H54 (cell line): ENCODE results near the gene CHST7.

Experiments used
- DNase-seq: peaks from one replicate; pipeline ENCODE4 v3.0.0; 2011; ENCODE audit warnings: low spot score, mixed read lengths; ENCODE audit not compliant: insufficient read length
- FAIRE-seq: peaks from 3 replicates; lab custom pipeline; 2011; peaks lifted over from hg19 to GRCh38; lab: Jason Lieb, UNC
- POLR2A ChIP-seq: IDR thresholded peaks from 2 replicates; pipeline ENCODE4 v1.6.1; 2011; ENCODE audit warnings: low read depth, mild to moderate bottlenecking, low read length

The CHST7 gene

GRCh38 chrX:46582325-46582724 lies 8.8 kb downstream of the CHST7 start:
- TF ChIP-seq POLR2A, result no peak
- FAIRE-seq (no peak), DNase-seq (no peak)

- DNase-seq, result no peak
- no peak for TF ChIP-seq POLR2A
- FAIRE-seq, result no peak
These were observed 9.4 kb downstream of the CHST7 start for GRCh38 chrX:46582966-46583365.

GRCh38 chrX:46584736-46585135 lies 11.2 kb downstream of the CHST7 start:
- FAIRE-seq (no peak), DNase-seq (no peak)
- TF ChIP-seq POLR2A, result no peak

- no peak for TF ChIP-seq POLR2A
- DNase-seq, result no peak
- no peak for FAIRE-seq
These were observed 13.6 kb downstream of the CHST7 start for GRCh38 chrX:46587158-46587557.

GRCh38 chrX:46587753-46588171 lies 14.2 kb downstream of the CHST7 start:
- DNase-seq, result no peak
- no peak for TF ChIP-seq POLR2A
- FAIRE-seq, result no peak

- DNase-seq, result no peak
- TF ChIP-seq POLR2A, result no peak
- no peak for FAIRE-seq
These were observed 14.7 kb downstream of the CHST7 start for GRCh38 chrX:46588263-46588662.

- DNase-seq (no peak), FAIRE-seq (no peak)
These were observed 16.6 kb downstream of the CHST7 start for GRCh38 chrX:46589977-46590723.

GRCh38 chrX:46595084-46595483 lies 21.5 kb downstream of the CHST7 start:
- no peak for TF ChIP-seq POLR2A
- DNase-seq, result no peak
- FAIRE-seq, result no peak

More at GRCh38 chrX:46589977-46590723, 16.6 kb downstream of the CHST7 start:
- TF ChIP-seq POLR2A, result no peak

- no peak for FAIRE-seq
These were observed 23.6 kb downstream of the CHST7 start for GRCh38 chrX:46597208-46597607.

GRCh38 chrX:46597771-46598170 lies 24.2 kb downstream of the CHST7 start:
- FAIRE-seq (no peak), DNase-seq (no peak)
- no peak for TF ChIP-seq POLR2A

More at GRCh38 chrX:46597208-46597607, 23.6 kb downstream of the CHST7 start:
- no peak for TF ChIP-seq POLR2A
- DNase-seq, result no peak

- TF ChIP-seq POLR2A, result no peak
- DNase-seq, result no peak
- FAIRE-seq, result no peak
These were observed 25.5 kb downstream of the CHST7 start for GRCh38 chrX:46599051-46599560.

GRCh38 chrX:46601283-46601682 lies 27.7 kb downstream of the CHST7 start:
- no peak for FAIRE-seq
- no peak for TF ChIP-seq POLR2A
- DNase-seq, result no peak

- FAIRE-seq (no peak), DNase-seq (no peak)
- no peak for TF ChIP-seq POLR2A
These were observed 29.0 kb downstream of the CHST7 start for GRCh38 chrX:46602468-46603102.

- no peak for FAIRE-seq
- TF ChIP-seq POLR2A, result no peak
- no peak for DNase-seq
These were observed 34.4 kb downstream of the CHST7 start for GRCh38 chrX:46607916-46608315.

GRCh38 chrX:46610070-46610658 lies 36.6 kb downstream of the CHST7 start:
- FAIRE-seq (no peak), DNase-seq (no peak)
- no peak for TF ChIP-seq POLR2A
